ENCODE measurements around the gene TTC7B.

Gene TTC7B

GRCh38 chr14:90521930-90522483 lies 294.2 kb downstream of the TTC7B start:
- DNase-seq (ENCODE audit: low read depth, low spot score): no peak
- TF ChIP-seq, protein P1, sequence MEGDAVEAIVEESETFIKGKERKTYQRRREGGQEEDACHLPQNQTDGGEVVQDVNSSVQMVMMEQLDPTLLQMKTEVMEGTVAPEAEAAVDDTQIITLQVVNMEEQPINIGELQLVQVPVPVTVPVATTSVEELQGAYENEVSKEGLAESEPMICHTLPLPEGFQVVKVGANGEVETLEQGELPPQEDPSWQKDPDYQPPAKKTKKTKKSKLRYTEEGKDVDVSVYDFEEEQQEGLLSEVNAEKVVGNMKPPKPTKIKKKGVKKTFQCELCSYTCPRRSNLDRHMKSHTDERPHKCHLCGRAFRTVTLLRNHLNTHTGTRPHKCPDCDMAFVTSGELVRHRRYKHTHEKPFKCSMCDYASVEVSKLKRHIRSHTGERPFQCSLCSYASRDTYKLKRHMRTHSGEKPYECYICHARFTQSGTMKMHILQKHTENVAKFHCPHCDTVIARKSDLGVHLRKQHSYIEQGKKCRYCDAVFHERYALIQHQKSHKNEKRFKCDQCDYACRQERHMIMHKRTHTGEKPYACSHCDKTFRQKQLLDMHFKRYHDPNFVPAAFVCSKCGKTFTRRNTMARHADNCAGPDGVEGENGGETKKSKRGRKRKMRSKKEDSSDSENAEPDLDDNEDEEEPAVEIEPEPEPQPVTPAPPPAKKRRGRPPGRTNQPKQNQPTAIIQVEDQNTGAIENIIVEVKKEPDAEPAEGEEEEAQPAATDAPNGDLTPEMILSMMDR (IDR thresholded peaks at IDR 0.05; ENCODE audit: insufficient read depth, low read length, missing control alignments): no peak
- ChIA-PET CTCF (interaction anchor here (1.9 kb wide), 1 partner anchor 176 kb away, joined by 5 read pairs; no protein-coding TSS in a partner anchor), POLR2A (no interaction called here)
- H3K4me3 ChIP-seq (ENCODE audit: low read depth, low read length): no peak overlapping the region

- ChIA-PET POLR2A (interaction anchor here (0.5 kb wide), 1 partner anchor 124 kb away, joined by 5 read pairs; no protein-coding TSS in a partner anchor), CTCF (interaction anchor here (1.9 kb wide), 1 partner anchor 176 kb away, joined by 5 read pairs; no protein-coding TSS in a partner anchor)
- DNase-seq (ENCODE audit: low read depth, low spot score): no peak
- TF ChIP-seq, protein P1 (IDR thresholded peaks at IDR 0.05; ENCODE audit: insufficient read depth, low read length, missing control alignments): no peak
- H3K4me3 ChIP-seq (ENCODE audit: low read depth, low read length): no peak overlapping the region
Observed at GRCh38 chr14:90521084-90521929, 294.9 kb downstream of the TTC7B start.

DNA sequence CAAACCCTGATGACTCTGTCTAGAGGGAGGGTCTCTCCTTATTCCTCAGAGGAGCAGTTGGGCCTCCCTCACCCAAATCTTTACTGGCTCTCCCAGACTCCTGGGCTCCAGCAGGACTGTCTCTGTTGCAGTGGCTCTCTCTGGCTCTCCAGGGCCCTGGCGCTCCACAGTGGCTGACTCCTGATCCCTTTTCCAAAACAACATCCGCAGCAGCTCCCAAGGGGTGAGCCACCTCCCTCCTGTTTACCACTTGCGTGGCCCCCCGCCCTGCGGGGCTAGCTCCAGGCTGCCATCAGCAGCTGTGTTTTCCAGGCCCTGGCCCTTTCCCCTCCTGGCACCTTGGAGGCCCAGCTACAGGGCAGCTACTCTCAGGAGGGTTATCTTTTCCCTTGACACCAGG lies 295.9 kb downstream of the TTC7B start:
- ChIA-PET CTCF (no interaction called here), POLR2A (no interaction called here)
- H3K4me3 ChIP-seq (ENCODE audit: low read depth, low read length): no peak overlapping the region
- TF ChIP-seq, protein P1 (IDR thresholded peaks at IDR 0.05; ENCODE audit: insufficient read depth, low read length, missing control alignments): no peak
- no peak for DNase-seq (ENCODE audit: low read depth, low spot score)

DNA sequence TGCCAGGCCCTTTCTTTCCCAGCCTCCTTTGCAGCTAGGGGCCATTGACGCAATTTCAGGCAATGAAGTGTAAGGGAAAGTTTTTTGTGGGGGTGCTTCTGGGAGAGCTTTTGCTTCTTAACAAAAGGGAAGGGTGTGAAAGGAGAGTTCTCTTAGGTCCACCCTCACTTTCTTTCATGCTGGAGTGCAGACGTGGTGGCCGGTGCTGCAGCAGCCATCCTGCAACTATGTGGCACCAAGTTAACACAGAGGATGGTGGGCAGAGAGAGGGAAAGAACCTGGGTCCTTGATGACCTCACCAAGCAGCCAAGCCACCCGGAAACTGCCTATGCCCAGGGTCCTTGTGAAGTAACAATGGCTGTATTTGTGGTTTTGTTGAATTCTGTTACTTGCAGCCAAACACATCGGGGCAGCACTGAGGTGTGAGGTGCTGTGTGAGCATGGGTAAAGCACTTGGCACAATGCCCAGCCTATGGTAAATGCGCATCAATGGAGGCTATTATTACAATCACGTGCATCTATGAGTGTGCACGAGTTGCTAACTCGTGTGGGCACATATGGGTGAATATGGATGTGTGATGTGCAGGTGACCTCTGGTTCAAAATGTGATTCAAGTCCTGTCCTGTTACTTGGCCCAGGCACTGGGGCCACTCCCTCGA lies 296.8 kb downstream of the TTC7B start:
- POLR2A ChIA-PET: no interaction called here
- no peak for DNase-seq (ENCODE audit: low read depth, low spot score)
- H3K4me3 ChIP-seq (ENCODE audit: low read depth, low read length): no peak overlapping the region
- CTCF ChIA-PET: interaction anchor here (0.9 kb wide), 1 partner anchor 218 kb away, joined by 6 read pairs; no protein-coding TSS in a partner anchor
- TF ChIP-seq, protein P1 (IDR thresholded peaks at IDR 0.05; ENCODE audit: insufficient read depth, low read length, missing control alignments): no peak

DNA sequence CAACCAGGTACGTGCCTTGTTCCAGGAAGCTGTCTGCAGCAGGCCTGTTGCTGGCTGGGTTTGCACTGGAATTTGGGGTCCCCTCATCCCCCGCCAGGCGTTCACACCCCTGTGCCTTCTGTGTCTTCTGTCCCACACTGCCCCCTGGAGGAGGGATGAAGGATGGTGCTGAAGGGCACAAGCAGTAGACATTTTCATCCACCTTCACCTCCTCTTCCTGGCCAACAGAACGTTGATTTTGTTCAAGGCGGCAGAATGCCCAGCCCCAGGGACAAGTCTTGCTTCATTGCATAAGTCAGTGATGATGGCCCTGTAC lies 297.3 kb downstream of the TTC7B start:
- DNase-seq (ENCODE audit: low read depth, low spot score): no peak
- CTCF ChIA-PET: interaction anchor here (0.9 kb wide), 1 partner anchor 217 kb away, joined by 6 read pairs; no protein-coding TSS in a partner anchor
- H3K4me3 ChIP-seq (ENCODE audit: low read depth, low read length): no peak overlapping the region
- TF ChIP-seq, protein P1 (IDR thresholded peaks at IDR 0.05; ENCODE audit: insufficient read depth, low read length, missing control alignments): peak; percentile 51
- POLR2A ChIA-PET: no interaction called here
